HepG2 (cell line): ENCODE measurements around the gene EXOC7. TPM values are rescaled to one million over a fixed set of nuclear protein-coding genes. Genes with fewer than 3 reads are reported as not detected.

Experiments
- ARHGAP35 ChIP-seq: sonication (generic); formaldehyde crosslinking; IDR thresholded peaks from 2 replicates; pipeline ENCODE4 v1.9.0; 2022; ENCODE audit warnings: mild to moderate bottlenecking, inconsistent platforms, moderate library complexity, missing genetic modification reagents, borderline replicate concordance
- CEBPG ChIP-seq: IDR thresholded peaks from 2 replicates; pipeline ENCODE4 v1.6.1; 2016
- ETV5 ChIP-seq: IDR thresholded peaks from 2 replicates; pipeline ENCODE4 v1.6.1; 2018; ENCODE audit warnings: missing biosample characterization, missing genetic modification reagents, inconsistent platforms, borderline replicate concordance
- GABPA ChIP-seq, 2 experiments: IDR thresholded peaks; 2 replicates each; pipeline ENCODE4 v1.6.1; 2011 to 2016; ENCODE audit warnings: low read depth in 2 of 2, low read length in 1 of 2, missing biosample characterization in 1 of 2, missing genetic modification characterization in 1 of 2
- GATA4 ChIP-seq: sonication (generic); IDR thresholded peaks from 2 replicates; pipeline ENCODE4 v1.6.1; 2016; ENCODE audit warnings: antibody characterized with exemption, low read depth, borderline replicate concordance
- HDAC1 ChIP-seq: sonication (generic); formaldehyde crosslinking; IDR thresholded peaks from 2 replicates; pipeline ENCODE4 v1.5.1; 2020; ENCODE audit warnings: mild to moderate bottlenecking, missing genetic modification reagents
- MTF1 ChIP-seq: sonication (generic); formaldehyde crosslinking; IDR thresholded peaks from 2 replicates; pipeline ENCODE4 v1.5.0; 2020; ENCODE audit warnings: missing genetic modification reagents
- MZF1 ChIP-seq: sonication (generic); formaldehyde crosslinking; IDR thresholded peaks from 2 replicates; pipeline ENCODE4 v1.8.1; 2023; ENCODE audit warnings: mild to moderate bottlenecking, missing genetic modification reagents, borderline replicate concordance
- ZNF296 ChIP-seq: sonication (generic); formaldehyde crosslinking; conservative IDR thresholded peaks from 2 replicates; pipeline ENCODE4 v1.5.0; 2020; ENCODE audit warnings: mild to moderate bottlenecking, missing genetic modification reagents
- ZNF329 ChIP-seq: sonication (generic); formaldehyde crosslinking; IDR thresholded peaks from 2 replicates; pipeline ENCODE4 v1.9.0; 2021; ENCODE audit warnings: low read depth, mild to moderate bottlenecking, missing genetic modification reagents
- ZNF547 ChIP-seq: sonication (generic); formaldehyde crosslinking; IDR thresholded peaks from 2 replicates; pipeline ENCODE4 v1.5.1; 2020; ENCODE audit warnings: mild to moderate bottlenecking, missing genetic modification reagents
- ZNF776 ChIP-seq: sonication (generic); formaldehyde crosslinking; IDR thresholded peaks from 2 replicates; pipeline ENCODE4 v1.4.0; 2020; ENCODE audit warnings: mild to moderate bottlenecking, missing genetic modification reagents
- polyA plus RNA-seq, 8 experiments: library from polyadenylated mRNA; depleted of rRNA in 3 of 8; stranded (reverse) in 7 of 8; unstranded in 1 of 8; fragments of >200 nt; fragmentation: Illumina TruSeq in 4 of 8; extraction: Trizol in 4 of 8; gene quantifications; 2 replicates each; pipeline versions ENCODE4 v1.2.1 to v1.2.3, GENCODE V29; 2011 to 2016; ENCODE audit warnings: low read depth in 4 of 8, missing spikeins in 1 of 8, mixed read lengths in 1 of 8; ENCODE audit not compliant: insufficient read depth in 1 of 8
- total RNA-seq, 5 experiments: library from RNA; depleted of rRNA; stranded (reverse); fragments of >200 nt; fragmentation: Illumina TruSeq; extraction: Trizol; gene quantifications; 2 replicates each; pipeline ENCODE4 v1.2.3, GENCODE V29; 2016; ENCODE audit warnings: low read depth in 1 of 5
- TF ChIP-seq, protein P1 (sequence below): sonication (generic); formaldehyde crosslinking; IDR thresholded peaks from 2 replicates; pipeline ENCODE4 v1.8.0; 2022; ENCODE audit warnings: missing genetic modification reagents, mild to moderate bottlenecking, borderline replicate concordance
- TF ChIP-seq, protein P2 (sequence below): sonication (generic); formaldehyde crosslinking; IDR thresholded peaks from 2 replicates; pipeline ENCODE4 v1.4.0; 2020; ENCODE audit warnings: mild to moderate bottlenecking, missing genetic modification reagents
- TF ChIP-seq, protein P3 (sequence below): IDR thresholded peaks from 2 replicates; pipeline ENCODE4 v1.6.1; 2016; ENCODE audit warnings: low read depth, missing genetic modification reagents, missing compliant biosample characterization
- TF ChIP-seq, protein P4 (sequence below): sonication (generic); formaldehyde crosslinking; IDR thresholded peaks from 2 replicates; pipeline ENCODE4 v1.4.0; 2020; ENCODE audit warnings: missing genetic modification reagents

The EXOC7 gene
- total and polyA plus RNA-seq, 2 of the 13 experiments (the other 11 are each of a cell fraction or from before 2014, with no cell fraction given): 86.9 to 116 TPM

DNA sequence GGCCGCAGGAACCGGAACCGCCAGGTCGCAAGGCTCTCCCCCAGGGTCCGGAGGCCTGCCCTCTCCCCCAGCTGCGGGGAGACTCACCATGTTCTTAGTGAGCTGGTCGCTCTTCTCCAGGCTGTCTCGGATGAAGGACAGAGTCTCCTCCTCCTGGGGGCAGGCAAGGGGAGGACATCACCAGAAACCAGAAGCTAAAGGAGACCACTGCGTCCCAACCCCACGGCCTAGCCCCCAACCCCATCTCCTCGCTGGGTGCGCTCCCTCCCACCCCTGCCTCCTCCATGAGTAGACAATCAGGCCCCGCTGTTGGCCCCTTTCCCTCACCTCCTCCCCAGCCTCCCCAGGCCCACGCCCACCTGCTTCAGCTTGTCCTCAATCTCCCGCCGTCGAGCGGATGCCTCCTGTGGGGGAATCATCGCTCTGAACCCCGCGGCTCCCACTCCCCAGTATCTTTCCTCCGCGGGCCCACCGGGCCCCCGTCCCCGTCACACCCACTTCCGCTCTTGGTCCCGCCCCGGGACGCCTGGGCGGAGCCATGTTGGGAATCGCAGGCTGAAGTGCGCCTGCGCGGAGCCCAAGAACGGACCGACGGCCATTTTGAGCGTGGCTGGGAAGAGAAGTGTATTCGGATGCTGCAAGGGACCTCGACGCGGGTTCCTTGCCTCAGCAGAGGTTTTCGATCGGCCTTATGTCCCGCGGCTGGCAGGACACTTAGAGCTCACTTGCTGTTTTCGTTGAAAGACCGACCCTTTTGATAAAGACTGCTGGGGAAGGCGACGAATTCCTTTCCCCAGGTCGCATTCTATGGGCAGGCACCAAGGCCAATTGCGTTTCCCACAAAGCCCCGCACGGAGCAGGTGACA, at the start of gene EXOC7 (continued):
- TF ChIP-seq, protein P1, sequence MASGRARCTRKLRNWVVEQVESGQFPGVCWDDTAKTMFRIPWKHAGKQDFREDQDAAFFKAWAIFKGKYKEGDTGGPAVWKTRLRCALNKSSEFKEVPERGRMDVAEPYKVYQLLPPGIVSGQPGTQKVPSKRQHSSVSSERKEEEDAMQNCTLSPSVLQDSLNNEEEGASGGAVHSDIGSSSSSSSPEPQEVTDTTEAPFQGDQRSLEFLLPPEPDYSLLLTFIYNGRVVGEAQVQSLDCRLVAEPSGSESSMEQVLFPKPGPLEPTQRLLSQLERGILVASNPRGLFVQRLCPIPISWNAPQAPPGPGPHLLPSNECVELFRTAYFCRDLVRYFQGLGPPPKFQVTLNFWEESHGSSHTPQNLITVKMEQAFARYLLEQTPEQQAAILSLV: peak; percentile 77; the same call in 1 of the 2 replicates
- TF ChIP-seq HDAC1 (CRISPR knock-in tag) (peak; percentile 94), ARHGAP35 (0 out of 2 replicates have a peak, but pooled peaks have one; percentile 4), ZNF776 (CRISPR knock-in tag) (0 out of 2 replicates have a peak, but pooled peaks have one; percentile 34), ZNF296 (CRISPR knock-in tag) (peak; percentile 77; the same call in 1 of the 2 replicates), GABPA (IDR thresholded peaks at IDR 0.05; ENCODE audit: low read depth, low read length) (peak; percentile 78), GABPA (CRISPR knock-in tag; IDR thresholded peaks at IDR 0.05; ENCODE audit: low read depth) (peak; percentile 93), CEBPG (no peak), GATA4 (no peak), ETV5 (CRISPR knock-in tag) (peak; percentile 81; the same call in 1 of the 2 replicates), ZNF329 (CRISPR knock-in tag) (0 out of 2 replicates have a peak, but pooled peaks have one; percentile 69), MTF1 (no peak), ZNF547 (CRISPR knock-in tag) (peak; percentile 89), MZF1 (CRISPR knock-in tag) (no peak; the same call in 1 of the 2 replicates)
- TF ChIP-seq, protein P2, sequence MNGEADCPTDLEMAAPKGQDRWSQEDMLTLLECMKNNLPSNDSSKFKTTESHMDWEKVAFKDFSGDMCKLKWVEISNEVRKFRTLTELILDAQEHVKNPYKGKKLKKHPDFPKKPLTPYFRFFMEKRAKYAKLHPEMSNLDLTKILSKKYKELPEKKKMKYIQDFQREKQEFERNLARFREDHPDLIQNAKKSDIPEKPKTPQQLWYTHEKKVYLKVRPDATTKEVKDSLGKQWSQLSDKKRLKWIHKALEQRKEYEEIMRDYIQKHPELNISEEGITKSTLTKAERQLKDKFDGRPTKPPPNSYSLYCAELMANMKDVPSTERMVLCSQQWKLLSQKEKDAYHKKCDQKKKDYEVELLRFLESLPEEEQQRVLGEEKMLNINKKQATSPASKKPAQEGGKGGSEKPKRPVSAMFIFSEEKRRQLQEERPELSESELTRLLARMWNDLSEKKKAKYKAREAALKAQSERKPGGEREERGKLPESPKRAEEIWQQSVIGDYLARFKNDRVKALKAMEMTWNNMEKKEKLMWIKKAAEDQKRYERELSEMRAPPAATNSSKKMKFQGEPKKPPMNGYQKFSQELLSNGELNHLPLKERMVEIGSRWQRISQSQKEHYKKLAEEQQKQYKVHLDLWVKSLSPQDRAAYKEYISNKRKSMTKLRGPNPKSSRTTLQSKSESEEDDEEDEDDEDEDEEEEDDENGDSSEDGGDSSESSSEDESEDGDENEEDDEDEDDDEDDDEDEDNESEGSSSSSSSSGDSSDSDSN (CRISPR knock-in tag): peak; percentile 57
- TF ChIP-seq, protein P3, sequence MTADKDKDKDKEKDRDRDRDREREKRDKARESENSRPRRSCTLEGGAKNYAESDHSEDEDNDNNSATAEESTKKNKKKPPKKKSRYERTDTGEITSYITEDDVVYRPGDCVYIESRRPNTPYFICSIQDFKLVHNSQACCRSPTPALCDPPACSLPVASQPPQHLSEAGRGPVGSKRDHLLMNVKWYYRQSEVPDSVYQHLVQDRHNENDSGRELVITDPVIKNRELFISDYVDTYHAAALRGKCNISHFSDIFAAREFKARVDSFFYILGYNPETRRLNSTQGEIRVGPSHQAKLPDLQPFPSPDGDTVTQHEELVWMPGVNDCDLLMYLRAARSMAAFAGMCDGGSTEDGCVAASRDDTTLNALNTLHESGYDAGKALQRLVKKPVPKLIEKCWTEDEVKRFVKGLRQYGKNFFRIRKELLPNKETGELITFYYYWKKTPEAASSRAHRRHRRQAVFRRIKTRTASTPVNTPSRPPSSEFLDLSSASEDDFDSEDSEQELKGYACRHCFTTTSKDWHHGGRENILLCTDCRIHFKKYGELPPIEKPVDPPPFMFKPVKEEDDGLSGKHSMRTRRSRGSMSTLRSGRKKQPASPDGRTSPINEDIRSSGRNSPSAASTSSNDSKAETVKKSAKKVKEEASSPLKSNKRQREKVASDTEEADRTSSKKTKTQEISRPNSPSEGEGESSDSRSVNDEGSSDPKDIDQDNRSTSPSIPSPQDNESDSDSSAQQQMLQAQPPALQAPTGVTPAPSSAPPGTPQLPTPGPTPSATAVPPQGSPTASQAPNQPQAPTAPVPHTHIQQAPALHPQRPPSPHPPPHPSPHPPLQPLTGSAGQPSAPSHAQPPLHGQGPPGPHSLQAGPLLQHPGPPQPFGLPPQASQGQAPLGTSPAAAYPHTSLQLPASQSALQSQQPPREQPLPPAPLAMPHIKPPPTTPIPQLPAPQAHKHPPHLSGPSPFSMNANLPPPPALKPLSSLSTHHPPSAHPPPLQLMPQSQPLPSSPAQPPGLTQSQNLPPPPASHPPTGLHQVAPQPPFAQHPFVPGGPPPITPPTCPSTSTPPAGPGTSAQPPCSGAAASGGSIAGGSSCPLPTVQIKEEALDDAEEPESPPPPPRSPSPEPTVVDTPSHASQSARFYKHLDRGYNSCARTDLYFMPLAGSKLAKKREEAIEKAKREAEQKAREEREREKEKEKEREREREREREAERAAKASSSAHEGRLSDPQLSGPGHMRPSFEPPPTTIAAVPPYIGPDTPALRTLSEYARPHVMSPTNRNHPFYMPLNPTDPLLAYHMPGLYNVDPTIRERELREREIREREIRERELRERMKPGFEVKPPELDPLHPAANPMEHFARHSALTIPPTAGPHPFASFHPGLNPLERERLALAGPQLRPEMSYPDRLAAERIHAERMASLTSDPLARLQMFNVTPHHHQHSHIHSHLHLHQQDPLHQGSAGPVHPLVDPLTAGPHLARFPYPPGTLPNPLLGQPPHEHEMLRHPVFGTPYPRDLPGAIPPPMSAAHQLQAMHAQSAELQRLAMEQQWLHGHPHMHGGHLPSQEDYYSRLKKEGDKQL (CRISPR knock-in tag): no peak
- TF ChIP-seq, protein P4, sequence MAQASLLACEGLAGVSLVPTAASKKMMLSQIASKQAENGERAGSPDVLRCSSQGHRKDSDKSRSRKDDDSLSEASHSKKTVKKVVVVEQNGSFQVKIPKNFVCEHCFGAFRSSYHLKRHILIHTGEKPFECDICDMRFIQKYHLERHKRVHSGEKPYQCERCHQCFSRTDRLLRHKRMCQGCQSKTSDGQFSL: 0 out of 2 replicates have a peak, but pooled peaks have one; percentile 15
